Astrocyte of the cerebellum (primary cell): Measurements from ENCODE around the gene TMEM218.

ENCODE experiments used
- DNase-seq: peaks from one replicate; pipeline ENCODE4 v3.0.0-alpha.2; 2011; ENCODE audit warnings: low read depth
- H3K4me3 ChIP-seq: 2 replicates; pipeline ENCODE4 v1.5.1; 2011; ENCODE audit warnings: mild to moderate bottlenecking, low read depth, low read length, moderate library complexity
- in situ Hi-C: cut with HindIII; loops from 2 replicates; pipeline ENCODE4 v1.10.0; 2017; ENCODE audit warnings: low sequenced_read_pairs
- TF ChIP-seq, protein P1 (sequence below): IDR thresholded peaks from 2 replicates; pipeline ENCODE4 v1.5.1; 2012; ENCODE audit warnings: low read length, low read depth, moderate library complexity, mild to moderate bottlenecking; ENCODE audit errors: missing control alignments

TMEM218 gene

DNA sequence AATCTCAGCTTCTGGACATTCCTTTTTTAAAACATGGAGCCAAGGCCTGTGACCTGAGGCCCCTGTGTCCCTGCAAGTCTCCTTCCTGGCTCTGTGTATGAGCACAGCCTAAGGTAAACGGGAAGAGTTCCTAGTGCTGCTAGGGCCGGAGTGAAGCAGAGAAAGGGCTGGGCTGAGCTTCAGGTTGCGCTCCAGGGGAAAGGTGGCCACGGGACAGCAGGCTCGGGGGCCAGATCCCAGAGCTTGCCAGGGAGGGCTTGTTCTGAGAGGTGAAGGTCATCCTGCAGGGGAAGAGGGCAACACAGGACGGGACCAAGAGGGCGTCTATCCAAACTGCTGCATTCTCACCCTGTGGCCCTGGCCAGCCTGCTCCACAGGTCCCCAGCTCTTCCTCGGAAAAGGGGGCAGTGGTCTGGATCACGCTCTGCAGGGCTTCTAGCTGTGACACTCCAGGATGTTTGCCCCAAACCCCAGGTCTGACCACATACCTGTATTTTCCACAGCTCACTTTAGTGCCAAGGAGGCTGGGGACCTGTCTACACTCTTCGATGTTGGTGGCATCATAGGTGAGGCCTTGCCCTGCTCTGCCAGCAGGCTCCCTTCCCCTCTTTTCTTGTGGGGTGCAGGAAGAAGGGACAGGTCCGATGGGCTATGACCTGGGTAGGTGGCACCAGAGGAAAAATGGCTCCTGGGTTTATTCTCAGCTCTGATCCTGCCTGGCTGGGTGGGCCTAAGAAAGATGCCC, 27.9 kb downstream of the TMEM218 start:
- in situ Hi-C loops: no loop called here
- H3K4me3 ChIP-seq: no peak overlapping the region
- DNase-seq: no peak
- TF ChIP-seq, protein P1, sequence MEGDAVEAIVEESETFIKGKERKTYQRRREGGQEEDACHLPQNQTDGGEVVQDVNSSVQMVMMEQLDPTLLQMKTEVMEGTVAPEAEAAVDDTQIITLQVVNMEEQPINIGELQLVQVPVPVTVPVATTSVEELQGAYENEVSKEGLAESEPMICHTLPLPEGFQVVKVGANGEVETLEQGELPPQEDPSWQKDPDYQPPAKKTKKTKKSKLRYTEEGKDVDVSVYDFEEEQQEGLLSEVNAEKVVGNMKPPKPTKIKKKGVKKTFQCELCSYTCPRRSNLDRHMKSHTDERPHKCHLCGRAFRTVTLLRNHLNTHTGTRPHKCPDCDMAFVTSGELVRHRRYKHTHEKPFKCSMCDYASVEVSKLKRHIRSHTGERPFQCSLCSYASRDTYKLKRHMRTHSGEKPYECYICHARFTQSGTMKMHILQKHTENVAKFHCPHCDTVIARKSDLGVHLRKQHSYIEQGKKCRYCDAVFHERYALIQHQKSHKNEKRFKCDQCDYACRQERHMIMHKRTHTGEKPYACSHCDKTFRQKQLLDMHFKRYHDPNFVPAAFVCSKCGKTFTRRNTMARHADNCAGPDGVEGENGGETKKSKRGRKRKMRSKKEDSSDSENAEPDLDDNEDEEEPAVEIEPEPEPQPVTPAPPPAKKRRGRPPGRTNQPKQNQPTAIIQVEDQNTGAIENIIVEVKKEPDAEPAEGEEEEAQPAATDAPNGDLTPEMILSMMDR: no peak

DNA sequence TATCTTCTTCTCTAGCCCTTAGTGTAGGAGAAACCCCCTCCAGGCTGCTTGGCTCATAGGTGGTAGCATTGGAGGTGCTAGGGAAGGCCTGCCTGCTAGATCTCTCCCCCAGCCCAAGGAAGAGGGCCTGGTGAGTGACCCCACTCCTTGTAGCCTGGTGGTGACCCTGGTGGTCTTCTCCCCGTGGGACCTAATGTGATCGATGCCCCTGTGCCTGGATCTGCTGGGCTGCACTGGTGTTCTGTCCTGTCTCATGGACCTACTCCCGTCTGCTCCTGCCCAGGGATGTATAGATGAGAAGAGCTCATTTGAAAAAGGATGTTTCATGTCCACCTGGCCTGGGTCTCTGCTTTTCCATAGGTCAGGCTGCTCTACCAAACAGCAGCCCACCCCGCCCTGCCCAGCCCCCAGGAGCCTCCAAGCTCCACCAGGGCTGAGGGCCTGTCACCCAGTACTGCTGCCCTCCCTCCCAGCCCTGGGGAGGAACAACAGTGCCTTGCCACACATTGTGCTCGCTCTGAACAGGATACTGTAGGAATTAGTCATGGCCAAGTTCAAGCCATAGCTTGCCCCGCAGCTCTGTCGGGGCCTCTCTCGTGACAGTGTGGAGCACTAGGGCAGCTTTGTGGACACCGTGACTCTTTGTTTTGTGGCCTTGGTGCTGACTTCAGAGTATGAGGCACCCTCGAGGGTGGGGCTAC, 28.7 kb downstream of the TMEM218 start:
- TF ChIP-seq, protein P1: no peak
- no peak overlapping the region for H3K4me3 ChIP-seq
- in situ Hi-C loops: no loop called here
- peak; percentile 13 for DNase-seq

DNA sequence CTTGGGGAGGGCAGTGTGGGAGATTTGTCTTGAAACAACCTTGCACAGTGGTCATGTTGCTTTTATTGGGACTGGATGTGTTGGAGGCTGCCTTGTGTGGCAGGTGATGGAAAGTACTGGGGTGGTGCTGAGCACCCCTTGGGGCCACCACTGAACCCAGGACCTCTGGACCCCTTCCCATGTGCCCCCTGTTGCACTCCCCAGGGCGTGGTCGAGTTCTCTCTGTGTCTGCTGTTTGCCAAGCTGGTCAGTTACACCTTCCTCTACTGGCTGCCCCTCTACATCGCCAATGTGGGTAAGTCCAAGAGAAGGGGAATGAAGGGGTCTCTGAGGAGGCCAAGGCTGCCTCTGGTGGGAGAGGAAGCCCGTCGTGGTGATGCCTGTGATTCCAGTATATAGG, 29.4 kb downstream of the TMEM218 start:
- H3K4me3 ChIP-seq: no peak overlapping the region
- in situ Hi-C loops: no loop called here
- TF ChIP-seq, protein P1: no peak
- DNase-seq: no peak

DNA sequence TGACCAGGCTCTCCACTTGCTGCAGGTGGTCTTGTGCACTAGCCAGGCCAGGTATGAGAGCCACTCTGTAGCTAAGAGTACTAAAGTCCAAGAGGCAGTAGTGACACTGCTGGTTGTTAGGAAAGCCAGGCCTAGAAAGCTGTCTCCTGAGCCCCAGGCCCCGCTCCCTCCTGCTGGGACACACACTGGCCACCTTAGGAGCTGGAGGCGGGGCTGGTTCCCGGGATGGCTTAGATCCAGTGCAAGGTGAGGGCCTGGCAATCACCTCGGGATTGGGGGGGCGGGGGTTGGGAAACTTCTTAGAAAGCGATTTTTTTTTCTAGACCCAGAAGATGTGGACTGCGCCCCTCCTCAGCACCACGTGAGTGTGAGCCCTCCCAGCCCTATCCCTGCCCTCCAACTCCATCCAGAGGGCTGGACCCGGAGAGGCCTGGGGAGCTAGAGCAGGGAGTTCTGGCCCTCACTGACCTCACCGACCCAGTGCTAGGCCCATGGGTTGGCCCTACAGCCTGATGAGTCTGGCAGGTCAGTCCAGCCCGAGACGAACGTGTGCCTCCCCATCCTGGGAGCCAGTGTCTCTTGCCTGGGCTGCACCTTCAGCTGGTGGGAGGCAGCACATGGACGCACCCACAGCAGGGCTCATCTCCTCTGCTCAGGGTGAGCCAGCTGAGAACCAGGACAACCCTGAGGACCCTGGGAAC, 30.2 kb downstream of the TMEM218 start:
- in situ Hi-C loops: no loop called here
- H3K4me3 ChIP-seq: no peak overlapping the region
- TF ChIP-seq, protein P1: no peak
- no peak for DNase-seq

DNA sequence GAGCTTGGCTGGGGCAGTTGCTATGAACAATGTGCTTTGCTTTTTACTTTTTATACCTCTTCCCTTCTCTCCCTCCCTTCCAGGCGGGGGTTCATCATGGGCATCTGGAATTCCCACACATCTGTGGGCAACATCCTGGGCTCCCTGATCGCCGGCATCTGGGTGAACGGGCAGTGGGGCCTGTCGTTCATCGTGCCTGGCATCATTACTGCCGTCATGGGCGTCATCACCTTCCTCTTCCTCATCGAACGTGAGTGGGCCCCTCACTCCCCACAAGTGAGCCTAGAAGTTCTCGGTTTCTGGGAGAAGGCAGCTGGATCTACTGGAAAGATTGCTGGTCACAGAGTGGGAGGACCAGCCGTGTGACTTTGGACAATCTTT, 30.9 kb downstream of the TMEM218 start:
- DNase-seq: no peak
- no peak overlapping the region for H3K4me3 ChIP-seq
- TF ChIP-seq, protein P1: no peak
- in situ Hi-C loops: no loop called here

DNA sequence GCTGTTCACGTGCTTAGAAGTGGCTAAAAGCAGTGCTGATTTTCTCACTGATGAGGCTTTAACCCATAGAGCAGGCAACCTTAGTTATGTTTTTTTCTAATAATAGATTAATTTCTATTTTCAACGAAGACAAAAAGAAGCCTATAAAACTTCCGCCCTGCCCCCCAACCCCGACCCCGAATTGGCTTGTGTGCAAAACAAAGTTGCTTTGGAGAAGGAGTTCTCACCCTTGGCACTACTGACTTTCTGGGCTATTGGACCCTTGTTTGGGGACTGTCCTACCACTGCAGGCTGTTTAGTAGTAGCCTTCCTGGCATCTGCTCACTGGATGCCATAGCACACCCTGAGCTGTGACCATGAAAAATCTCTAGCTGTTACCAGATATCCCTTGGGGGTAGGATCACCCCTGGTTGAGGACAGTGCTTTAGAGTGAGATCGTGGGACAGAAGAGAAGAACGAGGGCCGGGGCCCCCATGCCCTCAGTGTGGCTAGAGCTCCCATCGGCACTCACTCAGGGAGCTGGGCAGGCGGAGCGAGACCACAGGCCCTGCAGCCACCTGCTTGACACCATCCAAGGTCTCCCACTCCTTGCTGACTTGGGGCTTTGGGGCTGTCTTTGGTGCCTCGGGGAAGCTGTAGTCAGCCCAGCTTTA, 31.4 kb downstream of the TMEM218 start:
- DNase-seq: no peak
- TF ChIP-seq, protein P1: no peak
- in situ Hi-C loops: no loop called here

More for the DNA sequence above, 31.4 kb downstream of the TMEM218 start:
- H3K4me3 ChIP-seq: no peak overlapping the region
